GM18508 (cell line): ENCODE measurements around the gene CLIP4.

Source experiments
- ATAC-seq: cut with Tn5 transposase; IDR thresholded peaks from one replicate; pipeline ENCODE4 v1.9.1; 2021; ENCODE audit warnings: moderate number of reproducible peaks; ENCODE audit not compliant: insufficient read depth, unreplicated experiment

CLIP4 gene

DNA sequence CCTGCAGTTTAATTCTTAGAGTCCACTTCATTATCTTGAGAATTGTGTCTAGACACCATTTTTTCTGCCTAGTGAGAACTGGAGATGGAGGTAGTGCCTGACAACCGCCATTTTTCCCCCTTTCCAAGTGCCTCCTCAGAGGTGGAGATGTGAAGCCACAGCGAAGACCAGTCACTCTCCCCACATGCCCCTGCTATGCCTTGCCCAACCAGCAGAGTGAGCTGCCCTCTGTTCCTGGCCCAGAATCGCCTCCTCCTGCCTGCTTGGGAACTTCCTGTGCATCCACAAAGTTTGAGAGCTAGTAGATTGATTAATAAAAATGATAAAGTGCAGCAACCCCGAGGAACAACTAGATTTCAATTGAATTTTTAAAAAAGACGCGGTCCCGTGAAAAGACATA is 123.3 kb downstream of the CLIP4 start:
- ATAC-seq, result no peak
